Tibial nerve (tissue), 4 donors: ENCODE measurements around the gene ST6GALNAC1. TPM values are rescaled to one million over a fixed set of nuclear protein-coding genes. Genes with fewer than 3 reads are reported as not detected.

ENCODE experiments used
- DNase-seq, 2 donors: peaks; one replicate each; pipeline ENCODE4 v3.0.0-alpha.2; 2019; ENCODE audit warnings: low spot score in 2 of 2
- H3K27ac ChIP-seq, 4 donors: fragments of 200-600 bp; sonication (generic) in 3 of 4; one replicate each; pipeline ENCODE4 v1.5.1; 2017 to 2019; ENCODE audit warnings: mild to moderate bottlenecking in 1 of 4
- H3K27me3 ChIP-seq, 2 donors: fragments of 200-600 bp; sonication (generic) in 1 of 2; one replicate each; pipeline versions ENCODE4 v1.5.1 to v1.6.0; 2017 to 2019
- H3K36me3 ChIP-seq, 3 donors: fragments of 200-600 bp; sonication (generic); one replicate each; pipeline ENCODE4 v1.5.1; 2018 to 2019
- H3K4me1 ChIP-seq, 4 donors: fragments of 200-600 bp; sonication (generic) in 3 of 4; one replicate each; pipeline ENCODE4 v1.5.1; 2017 to 2019
- H3K4me3 ChIP-seq, 4 donors: fragments of 200-600 bp; sonication (generic) in 3 of 4; one replicate each; pipeline ENCODE4 v1.5.1; 2017 to 2019; ENCODE audit warnings: mild to moderate bottlenecking in 1 of 4, moderate library complexity in 1 of 4
- H3K9me3 ChIP-seq, 4 donors: fragments of 200-600 bp; sonication (generic) in 3 of 4; one replicate each; pipeline ENCODE4 v1.5.1; 2017 to 2019
- CTCF ChIP-seq, 5 experiments: fragments of 200-600 bp in 3 of 5; fragments of 450-650 bp in 2 of 5; sonication (generic) in 3 of 5; IDR thresholded peaks; one replicate each; pipeline ENCODE4 v1.5.1; 2016 to 2019; ENCODE audit warnings: antibody characterized with exemption in 5 of 5, mild to moderate bottlenecking in 3 of 5, moderate library complexity in 2 of 5
- EP300 ChIP-seq, 2 donors: sonication (generic); formaldehyde crosslinking; IDR thresholded peaks; one replicate each; pipeline ENCODE4 v1.6.1; 2017; ENCODE audit warnings: antibody characterized with exemption in 2 of 2, mild to moderate bottlenecking in 1 of 2
- POLR2A ChIP-seq, 2 donors: fragments of 450-650 bp; IDR thresholded peaks; one replicate each; pipeline ENCODE4 v1.6.1; 2017; ENCODE audit warnings: antibody characterized with exemption in 2 of 2, mild to moderate bottlenecking in 2 of 2, moderate library complexity in 2 of 2
- WGBS, 2 donors: methylation state at CpG; one replicate each; pipeline ENCODE4 v1.1.5; 2018; 5-methylcytosine and 5-hydroxymethylcytosine counted together
- total RNA-seq, 4 donors: library from RNA; depleted of rRNA; stranded (reverse); fragments of >200 nt; gene quantifications; one replicate each; pipeline ENCODE4 v1.1.0, GENCODE V29; 2016

Gene ST6GALNAC1
- total RNA-seq, 4 donors from 2014 or later = 2.4 to 13.8 (median 7.4) TPM

- H3K9me3 ChIP-seq = no peaks in the 10 kb centered on the region
- H3K4me1 ChIP-seq = peaks cover 0 to 35% (median 11%) of the 10 kb centered on the region in 4 donors
- no peak for DNase-seq
- TF ChIP-seq EP300 (IDR thresholded peaks at IDR 0.05) = no peak
- no peak for TF ChIP-seq CTCF (IDR thresholded peaks at IDR 0.05)
- TF ChIP-seq POLR2A (IDR thresholded peaks at IDR 0.05) = no peak
- 44 to 50% methylated on average over 11 to 13 of the region's 17 CpGs for WGBS, 2 donors
- H3K4me3 ChIP-seq = peak overlapping the region in 2 of 4 donors; percentile 68 to 76
- H3K27me3 ChIP-seq = peaks cover 0 to 12% of the 10 kb centered on the region in 2 donors
- no peaks in the 10 kb centered on the region for H3K36me3 ChIP-seq
- peak overlapping the region in 3 of 4 donors; percentile 86 to 95 (median 92) for H3K27ac ChIP-seq
Measured at GRCh38 chr17:76586741-76587487, 56.6 kb downstream of the ST6GALNAC1 start.

- WGBS, 2 donors = 1 to 2% methylated on average over 46 to 63 of the region's 84 CpGs
- peaks cover 0 to 12% of the 10 kb centered on the region in 2 donors for H3K27me3 ChIP-seq
- H3K36me3 ChIP-seq = no peaks in the 10 kb centered on the region
- H3K4me1 ChIP-seq = peaks cover 0 to 43% (median 14%) of the 10 kb centered on the region in 4 donors
- H3K4me3 ChIP-seq = peak within 1 kb of the TSS; percentile 56 to 76 (median 69)
- TF ChIP-seq POLR2A (IDR thresholded peaks at IDR 0.05) = peak; percentile 39 to 75
- peak in 1 of 2 donors; percentile 80 for TF ChIP-seq EP300 (IDR thresholded peaks at IDR 0.05)
- peak; percentile 25 to 77 (median 57) for TF ChIP-seq CTCF (IDR thresholded peaks at IDR 0.05)
- DNase-seq = peak in 1 of 2 donors; percentile 32
- H3K27ac ChIP-seq = peak within 1 kb of the TSS; percentile 86 to 95 (median 90)
- no peaks in the 10 kb centered on the region for H3K9me3 ChIP-seq
Measured at GRCh38 chr17:76585649-76586593, 57.6 kb downstream of the ST6GALNAC1 start, which contains the start of gene ST6GALNAC2. Gene ST6GALNAC2, minus strand, starts transcription at chr17:76585860. Its CDS starts 52 bp downstream, at chr17:76585808.

GRCh38 chr17:76585033-76585648, 58.4 kb downstream of the ST6GALNAC1 start:
- Histone ChIP-seq H3K4me1 (peaks cover 0 to 48% (median 15%) of the 10 kb centered on the region in 4 donors), H3K36me3 (no peaks in the 10 kb centered on the region), H3K4me3 (peak overlapping the region; percentile 56 to 76 (median 69)), H3K9me3 (no peaks in the 10 kb centered on the region), H3K27ac (peak overlapping the region; percentile 86 to 95 (median 90)), H3K27me3 (peaks cover 0 to 12% of the 10 kb centered on the region in 2 donors)
- DNase-seq = no peak
- TF ChIP-seq CTCF (IDR thresholded peaks at IDR 0.05) = no peak
- no peak for TF ChIP-seq POLR2A (IDR thresholded peaks at IDR 0.05)
- no peak for TF ChIP-seq EP300 (IDR thresholded peaks at IDR 0.05)
- 0 to 2% methylated on average over 53 of the region's 62 CpGs for WGBS, 2 donors

- H3K4me1 ChIP-seq = peaks cover 0 to 51% (median 15%) of the 10 kb centered on the region in 4 donors
- TF ChIP-seq POLR2A (IDR thresholded peaks at IDR 0.05) (no peak), CTCF (IDR thresholded peaks at IDR 0.05) (no peak)
- H3K27ac ChIP-seq = peak overlapping the region; percentile 86 to 95 (median 90)
- H3K4me3 ChIP-seq = peak overlapping the region; percentile 56 to 76 (median 69)
- H3K36me3 ChIP-seq = no peaks in the 10 kb centered on the region
- WGBS, 2 donors = 17% methylated on average over 16 to 17 of the region's 17 CpGs
- H3K9me3 ChIP-seq = no peaks in the 10 kb centered on the region
- H3K27me3 ChIP-seq = peaks cover 0 to 12% of the 10 kb centered on the region in 2 donors
- no peak for DNase-seq
Measured at GRCh38 chr17:76584427-76585032, 59.0 kb downstream of the ST6GALNAC1 start.
